UCSD-AML1 (cell line): ENCODE data around the gene TSKU.

Source experiments
- DNase-seq: peaks from one replicate; lab custom pipeline; 2025; ENCODE audit not compliant: unreplicated experiment; lab: John Stamatoyannopoulos, UW

TSKU gene

GRCh38 chr11:76844511-76844910, 61.4 kb downstream of the TSKU start:
- DNase-seq = no peak

DNA sequence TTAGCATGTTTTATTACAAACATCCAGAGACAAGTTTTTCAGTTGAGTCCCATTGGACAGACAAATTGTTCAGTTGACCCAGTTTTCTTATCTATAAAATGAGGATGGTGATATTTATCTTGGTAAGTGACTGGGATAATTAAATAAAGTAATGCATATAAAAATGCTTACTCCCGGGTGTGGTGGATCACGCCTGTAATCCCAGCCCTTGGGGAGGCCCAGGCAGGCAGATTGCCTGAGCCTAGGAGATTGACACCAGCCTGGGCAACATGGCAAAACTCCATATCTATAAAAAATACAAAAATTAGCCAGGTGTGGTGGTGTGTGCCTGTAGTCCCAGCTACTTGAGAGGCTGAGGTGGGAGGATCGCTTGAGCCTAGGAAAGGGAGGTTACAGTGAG, 61.9 kb downstream of the TSKU start:
- DNase-seq = no peak

DNA sequence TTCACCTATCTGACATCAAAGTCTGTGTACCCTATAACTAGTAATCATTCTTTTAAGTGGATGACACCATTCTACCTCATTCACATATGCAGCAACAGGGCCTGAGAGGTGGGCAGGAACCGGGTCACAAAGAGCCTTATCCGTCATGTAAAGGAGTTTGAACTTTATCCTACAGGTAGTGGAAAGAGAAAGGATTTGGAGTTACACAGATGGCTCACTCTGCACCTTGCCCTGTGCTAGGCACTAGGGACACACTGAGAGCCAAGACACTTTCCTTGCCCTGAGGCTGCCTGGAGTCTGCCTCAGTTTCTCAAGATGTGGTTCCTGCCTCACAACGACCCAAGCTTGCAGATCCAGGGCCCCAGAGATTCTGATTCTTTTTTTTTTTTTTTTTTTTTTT, 63.3 kb downstream of the TSKU start:
- DNase-seq = no peak
